IMR-90 (cell line): Measurements from ENCODE around the gene FSIP1. TPM values are rescaled to one million over a fixed set of nuclear protein-coding genes. Genes with fewer than 3 reads are reported as not detected.

Experiments used
- ATAC-seq: fragments of 200-7000 bp; cut with Tn5 transposase; 2 replicates; pipeline ENCODE4 v1.9.1; 2020; ENCODE audit warnings: low read depth, mild to moderate bottlenecking, moderate library complexity
- BruUV-seq: library from RNA; stranded (reverse); fragments of 400-500 nt; replicated peaks from 2 replicates; lab custom pipeline; 2021; lab: Mats Ljungman, UMichigan
- CTCF ChIA-PET: fragments of 300-600 bp; formaldehyde crosslinking; extraction: SDS; loops from one replicate; lab custom pipeline; 2021; ENCODE audit warnings: antibody characterized with exemption; lab: Yijun Ruan, JAX
- POLR2A ChIA-PET: fragments of 300-600 bp; sonication (Branson Sonifier 250); formaldehyde crosslinking; loops from one replicate; lab custom pipeline; 2022; ENCODE audit warnings: antibody characterized with exemption; ENCODE audit not compliant: unreplicated experiment; lab: Charles Lee
- DNase-seq: peaks from one replicate; pipeline ENCODE4 v3.0.0; 2013
- H2AFZ ChIP-seq: replicated peaks from 2 replicates; pipeline ENCODE3; 2013; ENCODE audit warnings: low read length, mild to moderate bottlenecking; ENCODE audit not compliant: poor library complexity
- H2AK5ac ChIP-seq: 2 replicates; pipeline ENCODE4 v1.6.1; 2013; ENCODE audit warnings: low read depth, low read length, inconsistent platforms
- H2AK9ac ChIP-seq: replicated peaks from 2 replicates; pipeline ENCODE3; 2013; ENCODE audit warnings: mild to moderate bottlenecking, low read depth, low read length, moderate library complexity; ENCODE audit not compliant: poor library complexity
- H2BK120ac ChIP-seq: 2 replicates; pipeline ENCODE4 v1.6.1; 2013; ENCODE audit warnings: low read depth, low read length, inconsistent platforms
- H2BK15ac ChIP-seq: 3 replicates; pipeline ENCODE4 v1.6.1; 2013; ENCODE audit warnings: low read depth, low read length, inconsistent platforms
- H2BK20ac ChIP-seq: 2 replicates; pipeline ENCODE4 v1.6.1; 2013; ENCODE audit warnings: low read depth, mild to moderate bottlenecking, inconsistent platforms, low read length, moderate library complexity
- H2BK5ac ChIP-seq: 2 replicates; pipeline ENCODE4 v1.6.1; 2013; ENCODE audit warnings: mild to moderate bottlenecking, low read depth, low read length, inconsistent platforms; ENCODE audit not compliant: poor library complexity, severe bottlenecking
- H3K14ac ChIP-seq: replicated peaks from 2 replicates; pipeline ENCODE4 v1.6.1; 2013; ENCODE audit warnings: low read depth, low read length, inconsistent platforms
- H3K18ac ChIP-seq: 2 replicates; pipeline ENCODE4 v1.6.1; 2013; ENCODE audit warnings: low read depth, low read length, control low read depth
- H3K23ac ChIP-seq: 2 replicates; pipeline ENCODE4 v1.6.1; 2013; ENCODE audit warnings: low read depth, low read length, inconsistent platforms
- H3K27ac ChIP-seq: 2 replicates; pipeline ENCODE4 v1.5.1; 2013; ENCODE audit warnings: mild to moderate bottlenecking, control low read depth, low read length; ENCODE audit not compliant: insufficient read depth
- H3K27me3 ChIP-seq: 2 replicates; pipeline ENCODE4 v1.6.1; 2013; ENCODE audit warnings: low read length; ENCODE audit not compliant: control insufficient read depth, insufficient read depth
- H3K36me3 ChIP-seq: 2 replicates; pipeline ENCODE4 v1.6.1; 2013; ENCODE audit warnings: low read length, mixed read lengths; ENCODE audit not compliant: control insufficient read depth, insufficient read depth
- H3K4ac ChIP-seq: 2 replicates; pipeline ENCODE4 v1.6.1; 2013; ENCODE audit warnings: low read depth, low read length, inconsistent platforms
- H3K4me1 ChIP-seq: 2 replicates; pipeline ENCODE4 v1.6.1; 2013; ENCODE audit warnings: low read length, mixed read lengths; ENCODE audit not compliant: control insufficient read depth, insufficient read depth
- H3K4me2 ChIP-seq: 2 replicates; pipeline ENCODE4 v1.6.1; 2013; ENCODE audit warnings: low read depth, mild to moderate bottlenecking, control low read depth, low read length, moderate library complexity
- H3K4me3 ChIP-seq: 2 replicates; pipeline ENCODE4 v1.5.1; 2013; ENCODE audit warnings: low read depth, mild to moderate bottlenecking, control low read depth, low read length, moderate library complexity; ENCODE audit not compliant: insufficient read depth
- H3K56ac ChIP-seq: 2 replicates; pipeline ENCODE4 v1.6.1; 2013; ENCODE audit warnings: low read length, inconsistent platforms; ENCODE audit not compliant: insufficient read depth; ENCODE audit errors: extremely low read depth
- H3K79me1 ChIP-seq, 2 experiments: 2 replicates each; pipeline ENCODE4 v1.6.1; 2013; ENCODE audit warnings: low read length in 2 of 2, inconsistent platforms in 1 of 2, low read depth in 1 of 2
- H3K9ac ChIP-seq: 2 replicates; pipeline ENCODE4 v1.6.1; 2013; ENCODE audit warnings: low read depth, low read length, control low read depth
- H3K9me1 ChIP-seq: 2 replicates; pipeline ENCODE4 v1.6.1; 2013; ENCODE audit warnings: low read length, inconsistent platforms; ENCODE audit not compliant: insufficient read depth
- H3K9me3 ChIP-seq: 2 replicates; pipeline ENCODE4 v1.6.1; 2013; ENCODE audit warnings: low read length; ENCODE audit not compliant: control insufficient read depth, insufficient read depth
- H4K20me1 ChIP-seq: 2 replicates; pipeline ENCODE4 v1.6.1; 2013; ENCODE audit warnings: low read length, inconsistent platforms; ENCODE audit not compliant: insufficient read depth
- H4K5ac ChIP-seq: 2 replicates; pipeline ENCODE4 v1.6.1; 2013; ENCODE audit warnings: mild to moderate bottlenecking, low read depth, low read length, control low read depth
- H4K8ac ChIP-seq, 2 experiments: 2 replicates each; pipeline ENCODE4 v1.6.1; 2013; ENCODE audit warnings: low read depth in 2 of 2, low read length in 2 of 2, control low read depth in 1 of 2, inconsistent platforms in 1 of 2
- H4K91ac ChIP-seq: 2 replicates; pipeline ENCODE4 v1.6.1; 2013; ENCODE audit warnings: low read depth, low read length, inconsistent platforms; ENCODE audit not compliant: insufficient read depth
- CEBPB ChIP-seq: IDR thresholded peaks from 2 replicates; pipeline ENCODE4 v1.6.1; 2012; ENCODE audit warnings: low read depth, low read length, improper control_type of control experiment
- CHD1 ChIP-seq: IDR thresholded peaks from 2 replicates; pipeline ENCODE4 v1.6.1; 2012; ENCODE audit warnings: low read depth, low read length, improper control_type of control experiment
- MAFK ChIP-seq: IDR thresholded peaks from 2 replicates; pipeline ENCODE4 v1.6.1; 2012; ENCODE audit warnings: low read depth, low read length, improper control_type of control experiment
- MAZ ChIP-seq: IDR thresholded peaks from 2 replicates; pipeline ENCODE4 v1.6.1; 2012; ENCODE audit warnings: low read depth, mild to moderate bottlenecking, low read length, improper control_type of control experiment, moderate library complexity, borderline replicate concordance
- MXI1 ChIP-seq: IDR thresholded peaks from 2 replicates; pipeline ENCODE4 v1.6.1; 2012; ENCODE audit warnings: low read depth, mild to moderate bottlenecking, low read length, moderate library complexity, borderline replicate concordance
- NFE2L2 ChIP-seq: fragments of 150-350 bp; IDR thresholded peaks from 2 replicates; pipeline ENCODE4 v1.6.1; 2016; ENCODE audit warnings: low read depth, mild to moderate bottlenecking, low read length
- POLR2A ChIP-seq: IDR thresholded peaks from 2 replicates; pipeline ENCODE4 v1.6.1; 2012; ENCODE audit warnings: mild to moderate bottlenecking, low read depth, low read length
- RAD21 ChIP-seq: IDR thresholded peaks from 2 replicates; pipeline ENCODE4 v1.6.1; 2012; ENCODE audit warnings: low read length, improper control_type of control experiment
- RCOR1 ChIP-seq: IDR thresholded peaks from 2 replicates; pipeline ENCODE4 v1.6.1; 2012; ENCODE audit warnings: mild to moderate bottlenecking, low read length, improper control_type of control experiment; ENCODE audit not compliant: insufficient replicate concordance
- RFX5 ChIP-seq: IDR thresholded peaks from 2 replicates; pipeline ENCODE4 v1.8.0; 2012; ENCODE audit warnings: low read depth, mild to moderate bottlenecking, low read length, moderate library complexity
- USF2 ChIP-seq: fragments of 150-350 bp; IDR thresholded peaks from 2 replicates; pipeline ENCODE4 v1.6.1; 2017; ENCODE audit warnings: mild to moderate bottlenecking, antibody characterized with exemption, low read length, low read depth
- WGBS, 2 experiments: methylation state at CpG; one replicate each; pipeline versions ENCODE4 v1.1.5 to v1.1.7; 2013; ENCODE audit warnings: missing lambda C conversion rate in 2 of 2; ENCODE audit not compliant: insufficient read length in 1 of 2; ENCODE audit errors: extremely low coverage in 2 of 2; 5-methylcytosine and 5-hydroxymethylcytosine counted together
- dilution Hi-C: fragments of 300-500 bp; cut with HindIII; formaldehyde crosslinking; loops from one replicate; pipeline ENCODE4 v1.14.3; 2018; ENCODE audit warnings: low sequenced_read_pairs; ENCODE audit not compliant: unreplicated experiment
- in situ Hi-C: fragments of 300-500 bp; cut with MboI; formaldehyde crosslinking; loops from 3 replicates; pipeline ENCODE4 v1.14.3; 2019; ENCODE audit warnings: low sequenced_read_pairs, inconsistent platforms, mixed read lengths
- intact Hi-C: fragments of 100-400 bp; cut with micrococcal nuclease; formaldehyde crosslinking; loops from 2 replicates; pipeline ENCODE4 v1.10.0; 2022
- polyA plus RNA-seq, 3 experiments: library from polyadenylated mRNA; depleted of rRNA; stranded (reverse); fragments of >200 nt; gene quantifications; 2 replicates each; pipeline ENCODE4 v1.2.3, GENCODE V29; 2012; ENCODE audit warnings: low replicate concordance in 1 of 3
- total RNA-seq: library from RNA; depleted of rRNA; stranded (reverse); fragments of >200 nt; gene quantifications from 2 replicates; pipeline ENCODE4 v1.2.3, GENCODE V29; 2012
- TF ChIP-seq, protein P1 (sequence below): fragments of 150-350 bp; IDR thresholded peaks from 2 replicates; pipeline ENCODE4 v1.6.1; 2016; ENCODE audit warnings: low read depth, mild to moderate bottlenecking, low read length, moderate library complexity, borderline replicate concordance
- TF ChIP-seq, protein P2 (sequence below): conservative IDR thresholded peaks from 2 replicates; pipeline ENCODE4 v1.5.1; 2012; ENCODE audit warnings: mild to moderate bottlenecking, low read depth, low read length, improper control_type of control experiment

Gene FSIP1
- total and polyA plus RNA-seq, 2 of the 4 experiments (the other 2 are of a cell fraction): 0.10 to 0.18 TPM

GRCh38 chr15:39720621-39721611, 61.7 kb downstream of the FSIP1 start:
- Histone ChIP-seq H2BK15ac (no peak overlapping the region), H3K4ac (no peak overlapping the region), H3K36me3 (no peaks in the 10 kb centered on the region), H2BK20ac (peak overlapping the region; percentile 35; the same call in 1 of the 2 replicates), H3K79me1 (no peaks in the 10 kb centered on the region), H4K5ac (no peak overlapping the region), H2BK120ac (peak overlapping the region; percentile 4; the same call in 1 of the 2 replicates), H3K23ac (no peak overlapping the region), H2AK5ac (no peak overlapping the region), H2BK5ac (no peak overlapping the region), H3K9me3 (no peaks in the 10 kb centered on the region), H4K91ac (no peak overlapping the region), H4K8ac (no peak overlapping the region), H3K4me1 (peaks cover 2% of the 10 kb centered on the region; the same call in 1 of the 2 replicates), H3K9me1 (peaks cover 7% of the 10 kb centered on the region; the same call in 1 of the 2 replicates), H3K4me3 (no peak overlapping the region), H3K9ac (no peak overlapping the region), H3K56ac (no peak overlapping the region), H2AFZ (no peak overlapping the region), H2AK9ac (no peak overlapping the region), H3K4me2 (peak overlapping the region; percentile 41; the same call in 1 of the 2 replicates), H4K20me1 (no peaks in the 10 kb centered on the region), H3K27me3 (no peaks in the 10 kb centered on the region), H3K18ac (no peak overlapping the region; the same call in 1 of the 2 replicates), H3K27ac (no peak overlapping the region), H3K14ac (peak overlapping the region; percentile 48)
- DNase-seq: peak; percentile 69
- in situ Hi-C loops: no loop called here
- POLR2A ChIA-PET: no interaction called here
- intact Hi-C loops: no loop called here
- BruUV-seq: no TSS peak
- CTCF ChIA-PET: no interaction called here
- ATAC-seq: peak; percentile 86
- dilution Hi-C loops: no loop called here
- WGBS, 2 experiments: 86% methylated on average over 2 of the region's 6 CpGs; no CpG with 5 or more reads in 1 of the 2 experiments
- TF ChIP-seq NFE2L2 (no peak), CHD1 (no peak), MXI1 (no peak), MAFK (no peak), MAZ (no peak), POLR2A (no peak), RFX5 (no peak), USF2 (no peak), RAD21 (no peak), CEBPB (no peak), RCOR1 (no peak)
- TF ChIP-seq, protein P1, sequence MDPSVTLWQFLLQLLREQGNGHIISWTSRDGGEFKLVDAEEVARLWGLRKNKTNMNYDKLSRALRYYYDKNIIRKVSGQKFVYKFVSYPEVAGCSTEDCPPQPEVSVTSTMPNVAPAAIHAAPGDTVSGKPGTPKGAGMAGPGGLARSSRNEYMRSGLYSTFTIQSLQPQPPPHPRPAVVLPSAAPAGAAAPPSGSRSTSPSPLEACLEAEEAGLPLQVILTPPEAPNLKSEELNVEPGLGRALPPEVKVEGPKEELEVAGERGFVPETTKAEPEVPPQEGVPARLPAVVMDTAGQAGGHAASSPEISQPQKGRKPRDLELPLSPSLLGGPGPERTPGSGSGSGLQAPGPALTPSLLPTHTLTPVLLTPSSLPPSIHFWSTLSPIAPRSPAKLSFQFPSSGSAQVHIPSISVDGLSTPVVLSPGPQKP: no peak
- TF ChIP-seq, protein P2, sequence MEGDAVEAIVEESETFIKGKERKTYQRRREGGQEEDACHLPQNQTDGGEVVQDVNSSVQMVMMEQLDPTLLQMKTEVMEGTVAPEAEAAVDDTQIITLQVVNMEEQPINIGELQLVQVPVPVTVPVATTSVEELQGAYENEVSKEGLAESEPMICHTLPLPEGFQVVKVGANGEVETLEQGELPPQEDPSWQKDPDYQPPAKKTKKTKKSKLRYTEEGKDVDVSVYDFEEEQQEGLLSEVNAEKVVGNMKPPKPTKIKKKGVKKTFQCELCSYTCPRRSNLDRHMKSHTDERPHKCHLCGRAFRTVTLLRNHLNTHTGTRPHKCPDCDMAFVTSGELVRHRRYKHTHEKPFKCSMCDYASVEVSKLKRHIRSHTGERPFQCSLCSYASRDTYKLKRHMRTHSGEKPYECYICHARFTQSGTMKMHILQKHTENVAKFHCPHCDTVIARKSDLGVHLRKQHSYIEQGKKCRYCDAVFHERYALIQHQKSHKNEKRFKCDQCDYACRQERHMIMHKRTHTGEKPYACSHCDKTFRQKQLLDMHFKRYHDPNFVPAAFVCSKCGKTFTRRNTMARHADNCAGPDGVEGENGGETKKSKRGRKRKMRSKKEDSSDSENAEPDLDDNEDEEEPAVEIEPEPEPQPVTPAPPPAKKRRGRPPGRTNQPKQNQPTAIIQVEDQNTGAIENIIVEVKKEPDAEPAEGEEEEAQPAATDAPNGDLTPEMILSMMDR: no peak
